Smooth muscle cell (in vitro differentiated cells): ENCODE data around the gene C1orf141. TPM values are rescaled to one million over a fixed set of nuclear protein-coding genes. Genes with fewer than 3 reads are reported as not detected.
"Not testable (repeated sequence)": the region's sequence is repeated elsewhere in the genome, so short reads cannot be mapped to it uniquely, and the experiment has no call there.

ENCODE experiments used
- DNase-seq: peaks from one replicate; lab custom pipeline; 2025; ENCODE audit not compliant: unreplicated experiment; lab: John Stamatoyannopoulos, UW
- H2AFZ ChIP-seq: fragments of 200-600 bp; sonication (generic); 2 replicates; pipeline ENCODE4 v1.6.0; 2016; ENCODE audit warnings: antibody characterized with exemption, low read depth, mild to moderate bottlenecking
- H3F3A ChIP-seq: fragments of 200-600 bp; sonication (generic); 2 replicates; pipeline ENCODE4 v1.6.0; 2017; ENCODE audit warnings: antibody characterized with exemption, low read depth
- H3K27ac ChIP-seq: fragments of 200-600 bp; sonication (generic); 2 replicates; pipeline ENCODE4 v1.5.1; 2016; ENCODE audit warnings: low read depth, mild to moderate bottlenecking
- H3K27me3 ChIP-seq: fragments of 200-600 bp; sonication (generic); 2 replicates; pipeline ENCODE4 v1.6.1; 2016; ENCODE audit warnings: low read depth, mild to moderate bottlenecking
- H3K36me3 ChIP-seq: fragments of 200-600 bp; sonication (generic); 2 replicates; pipeline ENCODE4 v1.5.1; 2016; ENCODE audit warnings: low read depth
- H3K4me1 ChIP-seq: fragments of 200-600 bp; sonication (generic); 2 replicates; pipeline ENCODE4 v1.5.1; 2016; ENCODE audit warnings: low read depth
- H3K4me2 ChIP-seq: fragments of 200-600 bp; sonication (generic); 2 replicates; pipeline ENCODE4 v1.6.0; 2016; ENCODE audit warnings: mild to moderate bottlenecking
- H3K4me3 ChIP-seq: fragments of 200-600 bp; sonication (generic); 2 replicates; pipeline ENCODE4 v1.5.1; 2016; ENCODE audit warnings: mild to moderate bottlenecking
- H3K79me2 ChIP-seq: fragments of 200-600 bp; sonication (generic); 2 replicates; pipeline ENCODE4 v1.6.0; 2016; ENCODE audit warnings: low read depth, mild to moderate bottlenecking
- H3K9ac ChIP-seq: fragments of 200-600 bp; sonication (generic); 2 replicates; pipeline ENCODE4 v1.6.0; 2016; ENCODE audit warnings: low read depth
- H3K9me3 ChIP-seq: fragments of 200-600 bp; sonication (generic); replicated peaks from 2 replicates; pipeline ENCODE4 v1.5.1; 2016; ENCODE audit warnings: low read depth
- H4K20me1 ChIP-seq: fragments of 200-600 bp; sonication (generic); 2 replicates; pipeline ENCODE4 v1.6.0; 2016; ENCODE audit warnings: low read depth
- CTCF ChIP-seq: fragments of 200-600 bp; sonication (generic); IDR thresholded peaks from 2 replicates; pipeline ENCODE4 v1.5.1; 2017; ENCODE audit warnings: borderline replicate concordance, mild to moderate bottlenecking, antibody characterized with exemption; ENCODE audit not compliant: insufficient read depth, poor library complexity, severe bottlenecking
- WGBS: methylation state at CpG from one replicate; pipeline ENCODE4 v1.1.7; 2016; ENCODE audit warnings: low lambda C conversion rate; 5-methylcytosine and 5-hydroxymethylcytosine counted together
- polyA plus RNA-seq: library from polyadenylated mRNA; unstranded; fragments of >200 nt; fragmentation: Nextera tagmentation; extraction: Ambion mirVana; gene quantifications from 2 replicates; pipeline ENCODE4 v1.2.1, GENCODE V29; 2016
- total RNA-seq: library from RNA; depleted of rRNA; stranded (reverse); fragments of >200 nt; gene quantifications from 2 replicates; pipeline ENCODE4 v1.2.3, GENCODE V29; 2014

The C1orf141 gene
- total and polyA plus RNA-seq, 2 experiments from 2014 or later, result not detected

GRCh38 chr1:67148516-67149178 lies 13.9 kb upstream of the C1orf141 start:
- peaks cover 5% of the 10 kb centered on the region for H3K27me3 ChIP-seq
- no peaks in the 10 kb centered on the region for H3F3A ChIP-seq
- H3K4me1 ChIP-seq, result no peaks in the 10 kb centered on the region
- H4K20me1 ChIP-seq, result no peaks in the 10 kb centered on the region
- no peak overlapping the region for H3K9ac ChIP-seq
- H3K4me3 ChIP-seq, result no peak overlapping the region
- WGBS, result 58% methylated on average over 6 of the region's 6 CpGs
- peak overlapping the region; percentile 58 for H2AFZ ChIP-seq
- H3K9me3 ChIP-seq, result no peaks in the 10 kb centered on the region
- TF ChIP-seq CTCF, result no peak
- H3K79me2 ChIP-seq, result no peaks in the 10 kb centered on the region
- no peak for DNase-seq
- H3K4me2 ChIP-seq, result peak overlapping the region; percentile 16
- H3K27ac ChIP-seq, result no peak overlapping the region
- no peaks in the 10 kb centered on the region for H3K36me3 ChIP-seq

GRCh38 chr1:67147973-67148372 lies 13.2 kb upstream of the C1orf141 start:
- H4K20me1 ChIP-seq, H3K79me2 ChIP-seq, H3K9me3 ChIP-seq, H3K36me3 ChIP-seq, DNase-seq, H3K27me3 ChIP-seq, H3K4me1 ChIP-seq, H3K4me2 ChIP-seq, H3K27ac ChIP-seq, H2AFZ ChIP-seq, H3K9ac ChIP-seq, H3F3A ChIP-seq, H3K4me3 ChIP-seq: not testable (repeated sequence)
- WGBS, result 99% methylated on average over 20 of the region's 20 CpGs

- no peak for TF ChIP-seq CTCF
- no peaks in the 10 kb centered on the region for H4K20me1 ChIP-seq
- no peak overlapping the region for H3K27ac ChIP-seq
- no peaks in the 10 kb centered on the region for H3K27me3 ChIP-seq
- H3K9me3 ChIP-seq, result no peaks in the 10 kb centered on the region
- H3K4me3 ChIP-seq, result no peak overlapping the region
- no peak overlapping the region for H3K9ac ChIP-seq
- DNase-seq, result no peak
- H2AFZ ChIP-seq, result peak overlapping the region; percentile 33
- H3K79me2 ChIP-seq, result no peaks in the 10 kb centered on the region
- no peaks in the 10 kb centered on the region for H3F3A ChIP-seq
- H3K4me1 ChIP-seq, result no peaks in the 10 kb centered on the region
- no peak overlapping the region for H3K4me2 ChIP-seq
- H3K36me3 ChIP-seq, result no peaks in the 10 kb centered on the region
- WGBS, result 92% methylated on average over 3 of the region's 3 CpGs
These were observed 11.8 kb upstream of the C1orf141 start for GRCh38 chr1:67146539-67146938.

GRCh38 chr1:67146101-67146500 lies 11.3 kb upstream of the C1orf141 start:
- Histone ChIP-seq H3K4me1 (no peaks in the 10 kb centered on the region), H3K9ac (no peak overlapping the region), H3K27ac (no peak overlapping the region), H4K20me1 (no peaks in the 10 kb centered on the region), H3K79me2 (no peaks in the 10 kb centered on the region), H3F3A (no peaks in the 10 kb centered on the region), H3K4me2 (no peak overlapping the region), H2AFZ (no peak overlapping the region), H3K9me3 (no peaks in the 10 kb centered on the region), H3K4me3 (no peak overlapping the region), H3K36me3 (no peaks in the 10 kb centered on the region), H3K27me3 (no peaks in the 10 kb centered on the region)
- no peak for DNase-seq
- no peak for TF ChIP-seq CTCF
- 94% methylated on average over 3 of the region's 3 CpGs for WGBS
